ENCODE results near the gene SCFD2.

Gene SCFD2

DNA sequence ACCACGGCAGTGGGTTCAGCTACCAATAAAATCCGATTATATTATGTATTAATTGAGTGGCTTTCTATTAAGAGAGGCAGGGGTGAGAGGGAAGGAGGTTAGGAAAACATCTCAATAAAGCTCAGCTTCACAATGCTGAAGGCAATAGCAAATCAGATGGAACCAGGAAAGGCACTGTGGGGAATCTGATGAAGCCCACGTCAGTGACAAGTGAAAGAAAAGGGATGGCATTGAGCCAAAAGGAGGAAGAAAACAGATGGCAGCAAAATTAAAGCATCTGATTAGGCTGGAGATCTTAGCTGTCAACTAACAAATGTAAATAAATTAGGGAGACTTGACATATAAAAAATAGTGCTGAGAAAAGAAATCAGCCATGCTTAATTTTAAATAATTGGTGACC, 322.8 kb downstream of the SCFD2 start:
- Histone ChIP-seq H2AFZ (ENCODE audit: low read length) (no peak overlapping the region), H3K27me3 (ENCODE audit: insufficient read depth, low read length) (no peaks in the 10 kb centered on the region), H4K20me1 (ENCODE audit: insufficient read depth, low read length) (no peaks in the 10 kb centered on the region), H3K27ac (ENCODE audit: low read depth, low read length, poor library complexity, severe bottlenecking) (no peak overlapping the region), H3F3A (ENCODE audit: insufficient read depth, low read length) (no peaks in the 10 kb centered on the region; the same call in 1 of the 2 replicates), H3K9me2 (ENCODE audit: low read depth, low read length) (no peaks in the 10 kb centered on the region), H3K9me3 (ENCODE audit: low read length) (no peaks in the 10 kb centered on the region), H3K4me2 (ENCODE audit: low read length) (no peak overlapping the region), H3K79me2 (ENCODE audit: insufficient read depth, low read length) (no peaks in the 10 kb centered on the region), H3K4me3 (ENCODE audit: low read depth, low read length, poor library complexity, severe bottlenecking) (no peak overlapping the region), H3K36me3 (ENCODE audit: insufficient read depth, low read length) (no peaks in the 10 kb centered on the region), H3K4me1 (ENCODE audit: insufficient read depth, low read length, severe bottlenecking) (no peaks in the 10 kb centered on the region), H3K9ac (ENCODE audit: low read length) (no peak overlapping the region)
- TF ChIP-seq EZH2 (IDR thresholded peaks at IDR 0.05; ENCODE audit: borderline replicate concordance, low read length) (no peak), CTCF (IDR thresholded peaks at IDR 0.05; ENCODE audit: low read length) (no peak)

- Histone ChIP-seq H4K20me1 (ENCODE audit: insufficient read depth, low read length) (no peaks in the 10 kb centered on the region), H3K36me3 (ENCODE audit: insufficient read depth, low read length) (no peaks in the 10 kb centered on the region), H2AFZ (ENCODE audit: low read length) (no peak overlapping the region), H3K27me3 (ENCODE audit: insufficient read depth, low read length) (no peaks in the 10 kb centered on the region), H3K9me2 (ENCODE audit: low read depth, low read length) (no peaks in the 10 kb centered on the region), H3K9me3 (ENCODE audit: low read length) (no peaks in the 10 kb centered on the region), H3F3A (ENCODE audit: insufficient read depth, low read length) (no peaks in the 10 kb centered on the region; the same call in 1 of the 2 replicates), H3K4me1 (ENCODE audit: insufficient read depth, low read length, severe bottlenecking) (no peaks in the 10 kb centered on the region), H3K9ac (ENCODE audit: low read length) (no peak overlapping the region), H3K79me2 (ENCODE audit: insufficient read depth, low read length) (no peaks in the 10 kb centered on the region), H3K4me3 (ENCODE audit: low read depth, low read length, poor library complexity, severe bottlenecking) (no peak overlapping the region), H3K27ac (ENCODE audit: low read depth, low read length, poor library complexity, severe bottlenecking) (no peak overlapping the region), H3K4me2 (ENCODE audit: low read length) (no peak overlapping the region)
- TF ChIP-seq EZH2 (IDR thresholded peaks at IDR 0.05; ENCODE audit: borderline replicate concordance, low read length) (no peak), CTCF (IDR thresholded peaks at IDR 0.05; ENCODE audit: low read length) (no peak)
Measured at GRCh38 chr4:53040851-53041250, 325.0 kb downstream of the SCFD2 start.

DNA sequence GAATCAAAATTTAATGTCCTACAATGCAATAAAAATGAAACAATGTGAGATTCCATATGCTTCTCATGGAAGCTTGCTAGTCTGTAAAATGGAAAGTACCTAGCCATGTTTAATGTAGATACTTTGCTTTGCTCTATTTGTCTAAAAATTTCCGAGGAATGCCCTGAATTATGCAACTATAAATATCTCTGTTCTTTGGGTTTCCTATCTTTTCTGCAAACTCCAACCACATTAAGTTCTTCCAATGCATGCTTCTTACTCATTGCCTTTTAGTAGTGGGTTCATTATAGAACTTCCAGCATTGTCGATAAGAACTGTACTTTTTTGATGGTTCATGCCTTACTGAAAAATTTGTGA, 325.4 kb downstream of the SCFD2 start:
- Histone ChIP-seq H3K36me3 (ENCODE audit: insufficient read depth, low read length) (no peaks in the 10 kb centered on the region), H3K9me3 (ENCODE audit: low read length) (no peaks in the 10 kb centered on the region), H3K4me3 (ENCODE audit: low read depth, low read length, poor library complexity, severe bottlenecking) (no peak overlapping the region), H3K4me1 (ENCODE audit: insufficient read depth, low read length, severe bottlenecking) (no peaks in the 10 kb centered on the region), H4K20me1 (ENCODE audit: insufficient read depth, low read length) (no peaks in the 10 kb centered on the region), H3F3A (ENCODE audit: insufficient read depth, low read length) (no peaks in the 10 kb centered on the region; the same call in 1 of the 2 replicates), H3K9me2 (ENCODE audit: low read depth, low read length) (no peaks in the 10 kb centered on the region), H3K79me2 (ENCODE audit: insufficient read depth, low read length) (no peaks in the 10 kb centered on the region), H3K27me3 (ENCODE audit: insufficient read depth, low read length) (no peaks in the 10 kb centered on the region), H3K27ac (ENCODE audit: low read depth, low read length, poor library complexity, severe bottlenecking) (no peak overlapping the region), H2AFZ (ENCODE audit: low read length) (no peak overlapping the region), H3K9ac (ENCODE audit: low read length) (no peak overlapping the region), H3K4me2 (ENCODE audit: low read length) (no peak overlapping the region)
- TF ChIP-seq EZH2 (IDR thresholded peaks at IDR 0.05; ENCODE audit: borderline replicate concordance, low read length) (no peak), CTCF (IDR thresholded peaks at IDR 0.05; ENCODE audit: low read length) (no peak)
